ENCODE results near the gene POLD4.
"Not testable (repeated sequence)": the region's sequence is repeated elsewhere in the genome, so short reads cannot be mapped to it uniquely, and the experiment has no call there.

POLD4 gene

DNA sequence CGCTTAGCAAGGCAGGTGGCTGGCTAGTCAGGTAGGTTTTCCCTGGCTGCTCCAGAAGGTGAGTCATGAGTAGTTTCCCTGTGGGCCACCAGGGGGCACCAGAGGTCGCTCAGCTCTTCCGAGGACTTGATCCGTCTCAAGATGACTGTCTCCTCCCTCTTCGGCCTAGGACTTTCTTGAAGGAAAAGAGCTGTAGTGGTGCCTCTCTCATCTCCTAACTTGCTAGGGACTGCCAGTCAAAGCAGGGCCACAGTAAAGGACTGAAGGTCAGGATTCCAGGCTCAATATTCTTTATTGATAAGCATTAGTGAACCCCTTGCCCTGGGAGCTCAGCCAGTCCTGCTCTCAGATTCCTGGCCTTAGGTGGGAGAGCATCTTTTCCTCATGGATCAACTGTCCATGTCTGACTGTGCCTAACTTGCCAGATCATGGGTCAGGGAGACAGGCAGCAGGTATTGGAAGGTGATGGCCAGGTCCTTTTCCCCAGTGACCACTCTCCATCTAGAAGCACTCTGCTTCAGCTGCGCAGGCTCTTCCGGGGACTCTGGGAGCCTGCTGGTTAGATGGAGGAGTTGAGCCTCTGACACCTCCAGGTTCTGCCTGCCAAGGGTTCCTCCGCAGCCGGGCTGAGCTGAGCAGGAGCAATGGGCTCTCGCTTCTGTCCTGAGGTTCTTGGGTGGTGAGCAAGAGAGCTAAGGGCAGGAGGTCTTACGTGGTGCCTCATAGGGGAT lies 1.9 kb downstream of the POLD4 start:
- peak; percentile 64 for DNase-seq

DNA sequence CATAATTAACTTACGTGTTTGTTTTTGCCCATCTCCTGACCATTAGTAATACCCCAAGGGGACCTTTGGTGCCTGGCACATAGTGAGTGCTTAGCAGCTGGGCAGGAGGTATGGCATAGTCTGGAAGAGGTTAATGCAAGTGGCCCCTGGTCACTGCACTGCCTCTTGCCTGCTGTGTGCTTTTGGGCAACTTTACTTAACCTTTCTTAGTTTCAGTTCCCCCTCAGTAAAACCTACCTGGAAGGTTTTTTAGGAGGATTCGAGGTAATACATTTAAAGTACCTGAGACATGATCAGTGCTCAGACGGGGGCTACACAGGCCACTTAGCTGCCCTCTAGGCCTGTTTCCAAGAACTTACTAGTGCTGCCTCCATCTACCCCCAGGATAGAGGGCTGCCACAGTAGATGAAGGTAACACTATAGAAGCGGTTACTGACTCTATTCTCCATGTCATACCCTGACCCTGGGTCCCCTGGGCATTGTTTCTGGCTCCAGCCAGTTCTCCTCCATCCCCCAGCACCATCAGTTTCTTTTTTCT lies 3.3 kb downstream of the POLD4 start:
- no peak for DNase-seq

DNA sequence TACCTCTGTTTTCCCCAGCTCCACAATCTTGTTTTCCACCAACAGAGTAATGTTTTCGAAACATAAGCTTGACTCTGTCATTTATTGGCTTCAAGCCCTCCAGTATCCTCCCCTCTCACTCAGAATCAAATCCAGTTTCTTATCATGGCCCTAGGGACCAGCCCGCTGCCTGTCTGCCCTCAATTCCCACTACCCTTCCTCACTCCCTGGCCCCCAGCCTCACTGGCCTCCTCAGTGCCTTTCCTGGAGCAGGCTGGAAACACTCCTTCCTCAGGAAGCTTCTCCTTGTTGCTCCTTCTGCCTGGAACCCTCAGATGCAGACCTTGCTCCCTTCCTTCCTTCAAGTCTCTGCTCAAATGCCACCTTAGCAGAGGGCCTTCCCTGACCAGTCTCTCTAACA lies 3.9 kb downstream of the POLD4 start:
- no peak for DNase-seq

DNA sequence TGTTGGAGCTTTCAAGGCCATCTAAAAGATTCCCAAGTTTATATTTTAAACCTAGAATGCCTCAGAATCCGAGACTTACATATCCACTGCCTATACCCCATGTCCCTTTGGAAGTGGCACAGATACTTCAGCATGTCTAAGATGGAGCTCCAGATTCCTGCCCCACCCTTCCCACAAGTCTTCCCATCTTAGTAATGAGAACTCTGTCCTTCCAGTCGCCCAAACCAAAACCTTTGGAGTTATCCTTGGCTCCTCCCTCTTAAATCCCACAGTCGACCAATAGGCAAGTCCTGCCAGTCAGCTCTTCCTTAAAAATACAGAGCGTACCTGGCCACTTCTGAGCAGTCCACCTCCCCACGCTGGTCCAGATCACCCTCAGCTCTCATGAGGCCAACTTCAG lies 4.3 kb downstream of the POLD4 start:
- DNase-seq: no peak

DNA sequence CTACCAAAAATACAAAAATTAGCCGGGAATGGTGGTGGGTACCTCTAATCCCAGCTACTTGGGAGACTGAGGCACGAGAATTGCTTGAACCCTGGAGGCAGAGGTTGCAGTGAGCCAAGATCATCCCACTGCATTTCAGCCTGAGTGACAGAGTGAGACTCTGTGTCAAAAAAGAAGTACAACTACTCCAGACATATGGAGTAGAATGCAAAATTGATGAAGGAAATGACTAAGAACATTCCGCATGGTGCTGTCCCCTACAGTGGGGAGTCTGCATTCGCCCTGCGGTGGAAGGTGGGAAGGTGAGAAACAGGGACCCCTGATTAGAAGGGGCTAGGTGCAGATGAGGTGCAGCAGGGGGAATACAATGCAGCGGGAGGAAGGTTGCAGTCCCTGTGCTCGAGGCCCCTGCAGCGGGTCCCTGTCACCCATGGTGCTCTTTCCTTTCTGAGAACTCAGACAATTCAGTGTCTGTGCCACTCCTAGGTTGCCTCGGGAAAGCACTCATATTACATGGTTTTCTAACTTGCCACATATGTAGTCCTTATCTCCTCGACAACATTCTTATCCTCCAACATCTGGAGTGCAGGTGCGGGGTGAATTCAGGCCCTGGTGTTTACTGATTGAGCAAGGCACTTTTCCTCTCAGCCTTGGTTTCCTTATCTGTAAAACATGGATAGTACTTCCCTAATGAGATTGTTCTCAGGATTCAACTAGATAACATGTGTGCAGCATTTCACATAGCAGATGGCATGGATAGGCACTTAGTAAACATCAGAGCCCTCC lies 5.2 kb downstream of the POLD4 start:
- no peak for DNase-seq

DNA sequence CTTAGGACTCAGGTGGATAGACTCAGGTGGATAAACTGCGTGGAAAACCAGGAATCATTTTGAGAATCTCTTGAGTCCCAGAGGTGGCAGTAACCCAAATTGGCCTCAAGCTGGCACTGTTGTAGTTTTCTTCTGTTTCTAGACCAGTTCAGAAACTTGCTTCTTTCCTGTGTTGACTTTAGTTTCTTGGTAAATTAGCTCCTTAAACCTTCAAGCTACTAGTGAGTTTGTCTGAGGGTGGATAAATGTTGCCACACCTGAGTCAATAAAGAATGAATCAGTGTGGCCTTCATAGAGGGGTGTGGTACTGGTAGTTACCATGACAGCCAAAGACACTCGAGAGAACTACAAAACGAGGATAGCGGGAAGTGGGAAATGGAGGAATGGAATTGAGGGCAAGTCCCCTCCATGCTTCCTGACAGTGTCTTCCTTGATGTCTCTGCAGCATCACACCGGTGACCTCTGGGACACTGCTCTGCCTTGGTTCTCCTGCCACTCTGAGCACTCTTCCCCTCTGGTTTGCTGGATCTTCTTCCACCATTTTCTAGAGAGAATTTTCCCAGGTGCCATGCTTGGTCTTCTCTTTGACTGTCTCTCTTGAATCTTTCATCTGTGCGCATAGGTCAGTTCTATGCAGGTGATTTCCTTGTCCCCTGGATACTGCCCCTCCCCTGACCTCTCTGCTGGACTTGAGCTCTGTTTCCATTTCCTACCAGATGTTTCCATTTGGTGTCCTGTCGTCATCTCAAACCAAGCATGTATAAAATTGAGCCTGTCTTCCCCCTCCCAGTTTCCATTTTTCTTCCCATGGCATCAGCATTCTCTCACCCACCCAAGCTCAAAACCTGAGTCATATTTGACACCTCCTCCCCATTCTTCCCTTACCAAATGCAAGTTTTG lies 7.2 kb downstream of the POLD4 start:
- DNase-seq: no peak

DNA sequence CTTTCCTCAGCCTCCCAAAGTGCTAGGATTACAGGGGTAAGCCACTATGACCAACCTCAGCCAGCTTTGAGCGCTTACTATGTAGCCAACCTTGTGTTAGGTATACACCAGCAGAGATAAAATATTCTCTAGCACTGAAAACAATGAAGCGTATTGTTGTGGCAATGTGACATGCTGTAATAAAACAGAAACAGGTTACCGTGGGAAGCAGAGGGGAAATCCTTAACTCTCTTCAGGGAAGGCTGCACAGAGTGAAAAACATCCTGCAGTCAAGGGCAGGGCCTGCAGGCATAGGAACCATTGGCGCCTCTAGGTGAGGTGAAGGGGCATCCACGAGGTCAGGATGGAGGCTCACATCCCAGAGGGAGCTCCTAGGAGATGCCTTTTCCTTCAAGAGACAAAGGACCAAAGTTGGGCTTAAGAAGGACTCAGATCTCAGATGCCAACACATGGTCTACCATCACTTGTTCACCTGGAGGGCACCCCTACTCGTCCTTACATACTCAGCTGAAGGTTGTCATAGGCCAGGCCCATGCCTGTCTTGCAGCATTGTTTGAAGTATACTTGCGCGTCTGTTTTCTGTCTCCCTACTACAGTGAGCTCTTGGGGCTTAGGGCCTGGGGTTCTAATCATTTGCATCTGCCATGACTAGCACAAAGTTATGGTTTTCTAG lies 8.0 kb downstream of the POLD4 start:
- DNase-seq: no peak

DNA sequence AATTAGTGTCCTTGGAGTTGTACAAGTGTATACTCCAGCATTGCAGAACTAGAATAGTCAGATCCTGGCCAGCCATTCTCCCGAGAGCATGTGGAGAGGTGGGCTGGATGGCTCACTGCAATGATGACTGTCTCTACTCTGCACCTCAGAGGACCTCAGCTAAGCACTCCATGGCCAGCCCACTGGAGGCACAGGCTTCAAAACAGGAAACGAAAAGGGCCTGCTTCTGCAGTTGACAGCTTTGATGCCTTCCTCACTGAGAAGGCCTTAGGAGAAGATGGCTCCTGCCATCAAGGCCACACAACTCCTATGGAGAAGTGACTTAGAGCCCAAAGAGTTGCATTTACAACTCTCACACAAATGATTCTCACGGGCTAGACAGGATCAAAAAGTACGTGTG lies 9.1 kb downstream of the POLD4 start:
- no peak for DNase-seq

DNA sequence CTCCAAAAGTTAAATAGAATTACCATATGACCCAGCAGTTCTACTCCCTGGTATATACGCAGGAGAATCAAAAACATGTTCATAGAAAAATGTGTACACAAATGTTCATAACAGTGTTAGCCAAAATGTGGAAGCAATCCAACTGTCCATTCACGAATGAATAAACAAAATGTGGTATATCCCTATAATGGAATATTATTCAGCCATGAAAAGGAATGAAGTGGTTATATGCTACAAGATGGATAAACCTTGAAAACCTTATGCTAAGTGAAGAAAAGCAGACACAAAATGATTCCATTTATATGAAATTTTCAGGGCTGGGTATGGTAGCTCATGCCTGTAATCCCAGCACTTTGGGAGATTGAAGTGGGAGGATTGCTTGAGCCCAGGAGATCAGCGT lies 16.1 kb downstream of the POLD4 start:
- DNase-seq: no peak

DNA sequence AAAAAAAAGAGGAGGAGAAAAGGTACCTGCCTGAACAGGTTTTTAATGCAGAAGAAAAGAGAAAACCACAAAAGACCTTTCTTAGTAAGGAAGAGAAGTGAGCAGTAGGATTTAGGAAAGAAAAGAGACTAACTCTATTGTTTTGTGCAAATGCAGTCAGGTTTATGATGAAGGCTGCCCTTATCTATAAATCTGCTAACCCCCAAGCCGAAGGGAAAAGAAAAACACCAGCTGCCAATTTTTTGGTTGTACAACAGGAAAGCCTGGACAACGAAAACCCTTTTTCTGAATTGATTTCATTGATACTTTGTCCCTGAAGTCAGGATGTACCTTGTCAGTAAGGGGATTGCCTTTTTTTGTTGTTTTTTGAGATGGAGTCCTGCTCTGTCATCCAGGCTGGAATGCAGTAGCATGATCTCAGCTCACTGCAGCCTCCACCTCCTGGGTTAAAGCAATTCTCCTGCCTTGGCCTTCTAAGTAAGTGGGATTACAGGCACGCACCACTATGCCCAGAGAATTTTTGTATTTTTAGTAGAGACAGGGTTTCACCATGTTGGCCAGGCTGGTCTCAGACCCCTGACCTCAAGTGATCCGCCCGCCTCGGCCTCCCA lies 21.2 kb downstream of the POLD4 start:
- no peak for DNase-seq

DNA sequence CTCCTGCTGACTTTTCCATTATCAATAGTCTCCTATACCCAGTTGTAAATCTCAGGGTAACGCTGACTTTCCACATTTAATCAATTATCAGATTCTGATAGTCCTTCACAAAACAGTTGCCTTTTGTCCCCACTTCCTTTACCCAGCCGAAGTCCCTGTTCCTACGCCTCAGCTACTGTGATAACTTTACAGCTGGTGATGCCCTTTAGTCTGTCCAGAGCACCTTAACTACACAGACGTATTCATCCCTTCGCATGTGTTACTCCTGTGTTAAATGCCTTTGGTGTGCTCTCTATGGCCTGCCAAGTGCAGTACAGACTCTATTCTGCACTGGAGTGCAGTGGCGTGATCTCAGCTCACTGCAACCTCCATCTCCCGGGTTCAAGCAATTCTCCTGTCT lies 29.8 kb downstream of the POLD4 start:
- no peak for DNase-seq

DNA sequence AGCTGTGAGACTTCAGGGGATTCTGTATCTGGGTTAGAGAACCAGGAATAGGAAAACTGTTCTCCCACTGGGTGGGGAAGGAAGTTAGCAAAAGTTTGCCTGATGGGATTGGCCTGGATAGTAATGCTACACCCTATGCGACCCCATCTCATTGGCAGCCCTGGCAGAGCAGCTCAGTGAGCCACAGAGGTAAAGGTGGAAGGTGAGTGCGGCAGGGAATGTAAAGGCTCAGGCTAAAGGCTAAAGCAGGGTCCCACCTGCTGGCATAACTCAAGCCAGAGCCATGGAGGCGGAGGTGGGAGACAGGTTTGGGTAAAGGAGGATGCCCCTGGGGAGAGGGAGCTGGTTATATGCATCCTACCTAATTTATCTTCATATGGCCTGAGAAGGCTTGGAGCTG lies 31.3 kb downstream of the POLD4 start:
- DNase-seq: no peak

DNA sequence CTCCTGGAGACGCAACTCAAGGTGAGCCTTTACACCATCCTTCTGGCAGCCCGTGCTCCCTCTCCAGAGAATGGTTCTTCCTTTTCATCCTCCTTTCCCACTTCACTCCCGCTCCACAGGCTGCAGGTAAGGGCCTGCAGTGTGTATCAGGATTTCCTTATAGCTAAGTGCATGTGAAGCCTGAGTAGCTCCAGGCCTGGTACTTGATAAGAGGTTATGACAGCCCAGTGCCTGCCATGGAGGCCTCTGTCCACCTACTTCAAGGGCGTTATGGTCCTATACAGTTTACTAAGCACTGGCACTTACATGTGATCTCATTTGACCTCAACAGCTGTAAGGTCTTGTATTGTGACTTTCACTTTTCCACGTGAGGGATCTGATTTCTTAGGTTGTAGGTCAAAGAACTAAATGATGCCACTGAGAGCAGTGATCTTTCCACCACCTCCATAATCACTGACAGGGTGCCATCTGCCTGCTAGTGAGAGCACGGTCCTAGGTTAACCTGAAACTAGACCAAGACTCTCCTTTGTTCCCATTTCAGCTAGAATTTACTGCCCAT lies 32.0 kb downstream of the POLD4 start:
- DNase-seq: no peak

DNA sequence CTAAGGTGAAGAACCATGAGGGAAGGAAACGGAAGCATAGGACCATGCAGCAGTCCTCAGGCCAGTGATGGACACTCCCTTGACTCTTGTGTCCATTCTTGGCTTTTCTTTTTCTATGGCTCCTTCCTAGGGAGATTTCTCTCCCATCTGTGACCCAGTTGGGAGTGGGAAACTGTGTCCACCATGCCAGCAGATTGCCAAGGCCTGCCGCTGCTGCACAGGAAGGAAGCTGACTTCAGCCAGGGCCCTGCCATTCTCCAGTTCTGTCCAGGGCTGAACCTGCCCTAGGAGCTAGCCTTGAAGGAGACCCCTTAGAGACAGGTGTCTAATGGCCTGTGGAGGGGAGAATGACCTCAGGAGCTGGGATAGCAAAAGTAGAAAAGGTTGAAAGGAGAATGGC lies 32.7 kb downstream of the POLD4 start:
- DNase-seq: no peak

DNA sequence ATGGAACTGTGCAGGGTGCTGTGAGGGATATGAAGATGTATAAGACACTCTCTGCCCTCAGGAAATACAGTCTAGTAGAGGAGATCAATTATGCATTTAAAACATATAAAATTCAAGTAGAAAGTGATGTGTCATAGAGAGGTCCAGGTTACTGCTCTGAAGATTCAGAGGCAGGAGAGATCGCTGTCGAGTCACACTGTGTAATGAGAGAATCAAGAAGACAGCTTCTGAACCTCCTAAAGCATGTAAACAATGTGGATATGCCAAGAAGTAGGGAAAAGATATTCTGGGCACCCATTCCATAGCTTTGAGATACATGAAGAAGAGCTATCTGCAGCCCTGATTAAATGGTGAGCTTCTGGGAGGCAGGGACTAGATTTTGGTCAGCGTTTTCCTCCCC lies 33.3 kb downstream of the POLD4 start:
- no peak for DNase-seq

DNA sequence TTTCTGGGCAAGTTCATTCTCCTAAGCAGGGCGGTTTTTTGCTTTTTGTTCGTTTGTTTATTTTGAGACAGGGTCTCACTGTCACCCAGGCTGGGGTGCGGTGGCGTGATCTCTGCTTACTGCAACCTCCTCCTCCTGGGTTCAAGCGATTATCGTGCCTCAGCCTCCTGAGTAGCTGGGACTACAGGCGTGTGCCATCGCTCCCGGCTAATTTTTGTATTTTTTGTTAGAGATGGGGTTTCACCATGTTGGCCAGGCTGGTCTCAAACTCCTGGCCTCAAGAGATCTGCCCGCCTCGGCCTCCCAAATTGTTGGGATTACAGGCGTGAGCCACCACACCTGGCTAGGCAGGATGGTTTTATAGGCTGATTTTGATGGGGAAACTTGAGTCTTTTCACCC lies 34.5 kb downstream of the POLD4 start:
- DNase-seq: not testable (repeated sequence)

DNA sequence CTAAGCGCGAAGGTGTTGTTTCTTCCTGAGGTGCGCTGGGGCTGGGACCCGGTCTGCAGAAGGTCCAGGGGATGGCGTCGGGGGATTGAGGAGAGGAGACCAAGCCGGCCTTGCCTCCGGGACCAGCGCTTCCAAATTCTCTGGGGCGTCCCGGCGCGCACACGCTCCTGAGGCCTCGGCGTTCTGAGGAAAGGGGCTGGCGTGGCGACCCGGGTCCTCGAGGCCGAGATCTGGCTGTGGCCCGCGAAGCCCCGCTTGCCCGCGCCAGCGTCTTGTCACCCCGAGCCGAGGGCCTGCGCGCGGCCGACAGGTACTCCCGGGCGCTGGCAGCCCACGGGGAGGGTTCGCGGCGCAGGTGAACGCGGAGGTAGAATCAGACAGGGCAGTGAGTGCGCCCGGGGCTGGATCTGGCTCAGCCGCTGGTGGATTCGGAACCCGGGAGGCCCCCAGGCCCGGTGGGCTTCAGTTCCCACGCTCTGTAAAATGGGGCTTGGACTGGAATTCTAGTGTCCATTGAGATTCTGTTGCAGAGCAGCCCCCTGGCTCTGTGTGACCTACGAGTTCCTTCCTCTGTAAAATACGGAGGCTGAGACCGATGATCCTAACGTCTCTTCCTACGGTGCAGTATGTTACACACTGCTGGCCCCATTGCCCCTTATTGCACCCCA lies 35.3 kb downstream of the POLD4 start:
- no peak for DNase-seq

DNA sequence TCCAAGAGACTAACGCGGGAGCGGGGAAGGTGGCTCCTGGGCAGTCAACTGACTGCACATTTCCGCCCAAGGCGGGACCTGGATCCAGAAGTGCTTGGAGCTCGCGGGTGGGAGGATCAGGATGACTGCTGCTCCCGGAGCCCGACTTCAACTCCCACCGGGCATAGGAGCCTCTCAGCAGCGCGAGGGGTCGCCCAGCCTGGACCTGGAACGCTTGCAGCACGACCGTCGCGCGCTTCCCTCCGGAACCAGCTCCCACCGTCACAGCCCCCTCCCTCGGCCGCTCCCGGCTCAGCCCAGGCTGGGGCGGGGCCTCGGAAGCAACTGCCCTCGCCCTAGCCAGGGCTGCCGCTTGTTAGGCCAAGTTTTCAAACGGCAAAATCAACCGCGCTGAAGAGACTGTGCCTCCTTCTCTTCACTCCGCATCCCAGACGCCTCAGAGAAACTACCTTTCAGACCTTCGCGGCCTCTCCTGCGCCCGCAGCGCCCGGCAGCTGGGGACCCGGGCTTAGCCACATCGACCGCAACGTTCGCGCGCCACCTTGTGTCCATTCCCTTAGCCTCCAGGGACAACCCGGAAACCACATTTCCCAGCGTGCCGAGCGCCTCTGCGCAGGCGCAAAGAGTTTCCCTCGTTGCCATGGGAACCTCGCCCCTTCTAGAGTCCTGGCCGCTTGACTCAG lies 36.0 kb downstream of the POLD4 start:
- peak; percentile 97 for DNase-seq

DNA sequence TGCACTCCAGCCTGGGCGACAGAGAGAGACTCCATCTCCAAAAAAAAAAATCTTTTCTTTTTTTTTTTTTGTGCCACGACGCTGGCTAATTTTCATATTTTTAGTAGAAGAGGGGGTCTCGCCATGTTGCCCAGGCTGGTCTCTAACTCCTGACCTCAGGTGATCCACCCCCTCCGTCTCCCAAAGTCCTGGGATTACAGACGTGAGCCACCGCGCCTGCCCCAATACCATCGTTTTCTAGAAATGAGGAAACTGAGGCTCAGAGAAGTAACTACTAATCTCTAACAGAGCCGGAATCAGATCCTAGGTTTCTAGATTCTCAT lies 36.5 kb downstream of the POLD4 start:
- DNase-seq: no peak

DNA sequence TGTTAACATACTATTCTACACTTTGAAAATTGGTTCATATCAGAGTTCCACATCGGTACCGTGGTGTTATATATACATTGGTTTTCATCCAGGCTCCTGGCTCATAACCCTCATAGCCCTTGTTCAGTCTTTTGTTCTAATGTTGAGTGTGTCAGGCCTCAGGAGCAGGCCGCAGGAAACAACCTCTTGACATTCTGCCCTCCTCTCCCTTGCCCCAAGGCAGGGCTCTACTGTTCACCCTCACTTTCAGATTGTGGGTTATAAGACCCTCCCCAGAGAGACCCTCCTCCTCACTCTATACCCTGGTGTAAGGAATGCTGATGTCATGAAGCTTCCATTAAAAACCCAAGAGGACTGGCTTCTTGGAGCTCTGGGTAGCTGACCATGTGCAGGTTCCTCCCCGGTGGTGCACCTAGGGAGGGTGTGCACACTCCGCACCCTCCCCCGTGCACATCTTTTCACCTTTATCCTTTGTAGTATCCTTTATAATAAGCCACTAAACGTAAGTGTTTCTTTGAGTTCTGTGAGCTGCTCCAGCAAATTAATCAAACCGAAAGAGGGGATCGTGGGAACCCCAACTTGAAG lies 37.9 kb downstream of the POLD4 start:
- no peak for DNase-seq

Measured in central memory CD4-positive, alpha-beta T cell (primary cell).